Measurements from ENCODE around the gene UFC1. TPM values are rescaled to one million over a fixed set of nuclear protein-coding genes. Genes with fewer than 3 reads are reported as not detected.
A peak's percentile ranks its signal among the peaks of the same experiment; 100 is the strongest.

Gene UFC1
- total and polyA plus RNA-seq, 5 donors from 2014 or later: 115 to 188 (median 162) TPM

DNA sequence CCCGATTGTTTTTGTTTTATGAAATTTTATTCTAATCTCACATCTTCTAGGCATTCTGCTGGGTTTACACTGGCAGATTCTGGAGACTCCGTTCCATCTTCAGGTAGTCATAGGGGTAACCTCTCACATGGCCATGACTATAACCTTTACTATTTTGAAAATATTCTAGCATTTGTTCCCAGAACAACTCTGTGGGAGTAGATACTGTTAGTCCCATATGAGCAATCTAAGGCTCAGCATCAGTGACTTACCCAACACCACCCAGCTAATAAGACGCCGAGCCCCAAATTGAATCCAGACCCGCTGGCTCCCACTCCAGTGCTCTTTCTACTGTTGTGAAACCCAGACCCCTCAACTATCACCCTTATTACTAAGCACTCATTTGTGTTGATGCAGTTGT, 35.3 kb downstream of the UFC1 start:
- Mint-ChIP-seq H3K4me3 (peak overlapping the region in 1 of 4 donors; percentile 48), H3K27me3 (no peaks in the 10 kb centered on the region), H3K4me1 (peaks cover 17 to 68% (median 44%) of the 10 kb centered on the region in 4 donors), H3K9me3 (no peaks in the 10 kb centered on the region), H3K27ac (peak overlapping the region; percentile 60 to 92 (median 78)), H3K36me3 (peaks cover 3% of the 10 kb centered on the region)
- H3K36me3 ChIP-seq (ENCODE audit: control insufficient read depth, insufficient read depth, low read length): no peaks in the 10 kb centered on the region
- ATAC-seq (ENCODE audit: low read depth in 2 of 2) (no peak), DNase-seq (no peak)
- peaks cover 71% of the 10 kb centered on the region for H3K4me1 ChIP-seq (ENCODE audit: control insufficient read depth, insufficient read depth, low read length, poor library complexity, severe bottlenecking)
- peak overlapping the region; percentile 80 for H3K27ac ChIP-seq (ENCODE audit: insufficient read depth, low read length, poor library complexity, severe bottlenecking)
- H3K4me3 ChIP-seq (ENCODE audit: low read depth, low read length): no peak overlapping the region
- H3K27me3 ChIP-seq (ENCODE audit: control insufficient read depth, insufficient read depth, low read length): no peaks in the 10 kb centered on the region
- H3K9me3 ChIP-seq (ENCODE audit: control insufficient read depth in 2 of 2, low read length in 2 of 2): no peaks in the 10 kb centered on the region

DNA sequence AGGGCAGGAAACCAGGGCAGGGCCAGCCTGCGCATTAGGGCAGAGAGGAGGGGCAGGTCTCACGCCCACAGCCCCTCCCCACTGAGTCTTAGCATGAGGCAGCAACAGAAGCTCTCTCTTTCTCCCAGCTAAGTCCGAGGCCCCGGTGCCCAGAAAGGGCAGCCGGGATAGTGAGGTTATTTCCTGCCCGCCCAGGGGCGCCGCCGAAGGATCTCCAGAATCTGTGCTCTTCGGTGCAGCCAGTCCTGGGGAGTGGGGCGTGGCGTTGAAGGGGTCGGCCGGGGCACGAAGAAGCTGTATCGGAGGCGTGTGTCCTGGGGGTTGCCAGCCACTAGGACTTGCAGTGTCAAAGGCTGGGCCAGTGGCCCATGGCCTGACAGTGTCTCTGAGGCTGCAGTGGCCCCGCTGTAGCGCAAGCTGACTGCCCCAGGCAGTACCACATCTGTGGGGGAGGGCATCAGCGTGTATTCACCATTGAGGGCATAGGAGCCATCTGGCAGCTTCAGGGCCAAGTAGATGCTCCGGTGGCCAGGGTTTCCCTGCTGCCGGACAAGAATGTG, 37.3 kb downstream of the UFC1 start:
- no peak overlapping the region for H3K4me3 ChIP-seq (ENCODE audit: low read depth, low read length)
- H3K4me3 Mint-ChIP-seq: no peak overlapping the region
- H3K36me3 Mint-ChIP-seq: peaks cover 3% of the 10 kb centered on the region
- no peaks in the 10 kb centered on the region for H3K27me3 ChIP-seq (ENCODE audit: control insufficient read depth, insufficient read depth, low read length)
- peaks cover 8 to 63% (median 32%) of the 10 kb centered on the region in 4 donors for H3K4me1 Mint-ChIP-seq
- H3K27me3 Mint-ChIP-seq: no peaks in the 10 kb centered on the region
- no peak overlapping the region for H3K27ac ChIP-seq (ENCODE audit: insufficient read depth, low read length, poor library complexity, severe bottlenecking)
- H3K9me3 ChIP-seq (ENCODE audit: control insufficient read depth in 2 of 2, low read length in 2 of 2): no peaks in the 10 kb centered on the region
- H3K27ac Mint-ChIP-seq: peak overlapping the region in 1 of 3 donors; percentile 35
- ATAC-seq (ENCODE audit: low read depth in 2 of 2) (no peak), DNase-seq (no peak)
- no peaks in the 10 kb centered on the region for H3K9me3 Mint-ChIP-seq
- H3K4me1 ChIP-seq (ENCODE audit: control insufficient read depth, insufficient read depth, low read length, poor library complexity, severe bottlenecking): peaks cover 54% of the 10 kb centered on the region
- H3K36me3 ChIP-seq (ENCODE audit: control insufficient read depth, insufficient read depth, low read length): no peaks in the 10 kb centered on the region

DNA sequence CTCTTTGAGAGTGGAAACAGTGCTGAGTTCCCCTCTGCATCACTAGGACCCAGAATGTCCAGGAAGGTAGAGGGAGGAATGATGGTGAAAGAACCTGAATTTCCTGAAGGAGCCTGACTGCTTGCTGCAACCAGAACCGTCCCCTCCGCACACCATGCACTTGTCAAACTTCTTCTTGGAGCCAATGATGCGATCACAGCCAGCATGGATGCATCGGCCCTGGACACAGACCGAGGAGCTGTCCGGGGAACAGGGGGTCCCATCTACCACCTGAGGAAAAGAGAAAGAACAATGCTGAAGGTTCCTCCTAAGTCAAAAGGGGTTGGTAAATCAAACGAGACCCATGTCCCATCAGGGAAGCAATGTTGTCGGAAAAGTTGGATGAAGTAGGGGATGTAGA, 38.2 kb downstream of the UFC1 start:
- H3K4me3 Mint-ChIP-seq: no peak overlapping the region
- peaks cover 7 to 53% (median 30%) of the 10 kb centered on the region in 4 donors for H3K4me1 Mint-ChIP-seq
- H3K36me3 Mint-ChIP-seq: peaks cover 3% of the 10 kb centered on the region
- peak overlapping the region; percentile 4 to 71 (median 69) for H3K27ac Mint-ChIP-seq
- Histone ChIP-seq H3K36me3 (ENCODE audit: control insufficient read depth, insufficient read depth, low read length) (no peaks in the 10 kb centered on the region), H3K27me3 (ENCODE audit: control insufficient read depth, insufficient read depth, low read length) (no peaks in the 10 kb centered on the region), H3K9me3 (ENCODE audit: control insufficient read depth in 2 of 2, low read length in 2 of 2) (no peaks in the 10 kb centered on the region), H3K27ac (ENCODE audit: insufficient read depth, low read length, poor library complexity, severe bottlenecking) (no peak overlapping the region), H3K4me3 (ENCODE audit: low read depth, low read length) (no peak overlapping the region), H3K4me1 (ENCODE audit: control insufficient read depth, insufficient read depth, low read length, poor library complexity, severe bottlenecking) (peaks cover 45% of the 10 kb centered on the region)
- DNase-seq (no peak), ATAC-seq (ENCODE audit: low read depth in 2 of 2) (no peak)
- no peaks in the 10 kb centered on the region for H3K9me3 Mint-ChIP-seq
- H3K27me3 Mint-ChIP-seq: no peaks in the 10 kb centered on the region

DNA sequence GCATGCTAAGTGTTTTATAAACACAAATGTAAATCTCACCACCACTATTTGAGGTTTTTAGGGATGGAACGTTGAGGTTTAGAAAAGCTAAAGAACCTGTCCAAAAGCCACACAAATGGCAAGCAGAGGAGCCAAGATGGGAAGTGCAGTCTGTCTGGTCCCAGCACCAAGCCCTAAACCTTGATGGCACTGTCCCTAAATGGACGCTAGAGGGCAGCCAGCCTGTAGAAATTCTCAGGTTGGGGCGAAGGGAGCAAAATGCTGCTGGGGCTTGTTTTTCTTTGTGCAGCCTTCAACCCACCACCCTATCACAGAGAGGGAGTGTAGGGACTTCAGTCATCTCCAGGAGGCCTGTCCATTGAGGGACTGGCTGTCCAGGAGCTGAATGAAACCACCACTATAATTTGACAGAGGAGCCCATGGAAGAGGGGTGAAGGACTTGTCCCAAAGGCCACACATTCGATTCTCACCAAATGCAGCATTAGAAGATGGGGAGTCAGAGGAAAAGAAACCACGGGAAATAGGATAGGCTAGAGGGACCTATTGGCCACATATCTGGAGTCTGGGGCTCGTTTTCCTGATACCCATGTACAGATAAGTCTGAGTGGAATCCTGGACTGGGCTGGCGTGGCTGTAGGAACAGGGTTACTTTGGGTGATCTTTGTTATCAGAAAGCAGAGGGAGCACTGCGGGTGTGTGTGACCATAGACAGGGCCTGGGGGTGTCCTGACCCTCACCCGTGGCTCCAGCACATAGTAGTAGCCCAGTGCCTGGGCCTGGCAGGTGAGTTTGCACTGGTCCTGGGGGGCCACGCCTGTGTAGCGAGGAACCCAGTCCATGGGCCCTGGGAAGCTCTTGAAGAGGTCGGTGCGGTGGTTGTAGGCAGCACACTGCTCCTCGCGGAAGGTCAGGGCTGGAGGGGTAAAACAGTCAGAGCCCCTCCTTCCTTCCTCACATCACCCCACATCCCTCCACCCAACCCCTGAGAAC, 39.0 kb downstream of the UFC1 start:
- H3K4me1 ChIP-seq (ENCODE audit: control insufficient read depth, insufficient read depth, low read length, poor library complexity, severe bottlenecking): peaks cover 37% of the 10 kb centered on the region
- peaks cover 7 to 45% (median 25%) of the 10 kb centered on the region in 4 donors for H3K4me1 Mint-ChIP-seq

DNA sequence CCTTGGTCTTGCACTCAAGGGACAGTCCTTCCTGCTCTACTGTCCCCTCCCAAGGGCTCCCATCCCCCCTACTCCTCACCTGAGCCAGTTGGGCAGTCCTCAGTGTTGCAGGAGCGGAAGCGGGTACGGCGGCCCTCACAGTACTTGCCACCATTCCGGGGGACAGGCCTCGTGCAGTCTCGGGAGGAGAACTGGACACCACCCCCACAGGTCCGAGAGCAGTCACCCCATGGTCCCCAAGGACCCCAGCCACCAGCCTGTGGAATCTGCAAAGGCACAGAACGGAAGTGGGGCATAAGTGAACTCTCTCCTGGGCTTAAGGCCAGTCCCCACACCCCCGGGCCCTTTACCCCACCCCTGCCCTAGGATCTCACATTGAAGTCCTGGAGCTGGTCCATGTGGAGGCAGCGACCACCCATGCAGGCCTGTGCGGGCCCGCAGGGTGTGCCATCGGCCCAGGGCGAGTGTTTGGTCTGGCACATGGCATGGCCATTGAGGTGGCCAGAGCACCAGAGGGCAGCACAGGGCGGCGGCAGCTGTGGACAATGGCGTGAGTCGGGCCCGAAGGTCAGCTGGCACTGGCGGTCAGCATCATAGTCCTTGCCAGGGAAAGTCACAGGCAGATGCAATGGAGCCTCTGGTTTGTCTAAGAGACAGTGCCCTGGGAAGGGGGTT, 39.9 kb downstream of the UFC1 start:
- Mint-ChIP-seq H3K27ac (no peak overlapping the region), H3K36me3 (peaks cover 3% of the 10 kb centered on the region), H3K4me1 (peaks cover 7 to 39% (median 24%) of the 10 kb centered on the region in 4 donors), H3K27me3 (no peaks in the 10 kb centered on the region), H3K4me3 (no peak overlapping the region), H3K9me3 (no peaks in the 10 kb centered on the region)
- H3K27me3 ChIP-seq (ENCODE audit: control insufficient read depth, insufficient read depth, low read length): no peaks in the 10 kb centered on the region
- no peak for DNase-seq
- peaks cover 30% of the 10 kb centered on the region for H3K4me1 ChIP-seq (ENCODE audit: control insufficient read depth, insufficient read depth, low read length, poor library complexity, severe bottlenecking)
- ATAC-seq (ENCODE audit: low read depth in 2 of 2): no peak
- no peak overlapping the region for H3K4me3 ChIP-seq (ENCODE audit: low read depth, low read length)
- no peak overlapping the region for H3K27ac ChIP-seq (ENCODE audit: insufficient read depth, low read length, poor library complexity, severe bottlenecking)
- no peaks in the 10 kb centered on the region for H3K36me3 ChIP-seq (ENCODE audit: control insufficient read depth, insufficient read depth, low read length)
- H3K9me3 ChIP-seq (ENCODE audit: control insufficient read depth in 2 of 2, low read length in 2 of 2): no peaks in the 10 kb centered on the region

More for the DNA sequence above, 39.0 kb downstream of the UFC1 start:
- Histone ChIP-seq H3K9me3 (ENCODE audit: control insufficient read depth in 2 of 2, low read length in 2 of 2) (no peaks in the 10 kb centered on the region), H3K4me3 (ENCODE audit: low read depth, low read length) (peak overlapping the region; percentile 17), H3K27ac (ENCODE audit: insufficient read depth, low read length, poor library complexity, severe bottlenecking) (no peak overlapping the region), H3K36me3 (ENCODE audit: control insufficient read depth, insufficient read depth, low read length) (no peaks in the 10 kb centered on the region), H3K27me3 (ENCODE audit: control insufficient read depth, insufficient read depth, low read length) (no peaks in the 10 kb centered on the region)
- peak overlapping the region; percentile 69 to 98 (median 93) for H3K27ac Mint-ChIP-seq
- no peaks in the 10 kb centered on the region for H3K27me3 Mint-ChIP-seq
- H3K9me3 Mint-ChIP-seq: no peaks in the 10 kb centered on the region
- DNase-seq: peak; percentile 50 to 87 (median 75)
- H3K36me3 Mint-ChIP-seq: peaks cover 3% of the 10 kb centered on the region
- peak; percentile 88 to 91 for ATAC-seq (ENCODE audit: low read depth in 2 of 2)
- peak overlapping the region in 2 of 4 donors; percentile 23 to 58 for H3K4me3 Mint-ChIP-seq

DNA sequence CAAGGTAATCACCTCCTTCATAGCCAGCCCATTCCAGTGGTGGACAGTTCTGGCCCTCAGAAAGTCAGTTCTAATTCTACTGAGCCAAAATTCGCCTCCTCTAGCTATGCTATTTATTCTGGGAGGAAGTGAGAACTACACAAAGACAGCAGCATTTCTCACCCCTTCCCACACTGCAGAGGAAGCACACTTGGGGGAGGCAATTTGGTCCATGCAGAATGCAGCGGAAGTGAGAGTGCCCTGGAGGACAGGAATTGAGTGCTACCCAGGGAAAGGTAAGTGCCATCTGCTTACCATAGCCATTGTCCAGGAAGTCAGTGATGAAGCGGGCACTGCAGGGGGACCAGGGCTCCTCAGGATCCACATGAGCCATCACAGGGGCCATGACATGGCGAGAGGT, 41.4 kb downstream of the UFC1 start:
- ATAC-seq (ENCODE audit: low read depth in 2 of 2): no peak
- no peaks in the 10 kb centered on the region for H3K9me3 Mint-ChIP-seq
- peak overlapping the region in 2 of 4 donors; percentile 33 to 55 for H3K4me3 Mint-ChIP-seq

DNA sequence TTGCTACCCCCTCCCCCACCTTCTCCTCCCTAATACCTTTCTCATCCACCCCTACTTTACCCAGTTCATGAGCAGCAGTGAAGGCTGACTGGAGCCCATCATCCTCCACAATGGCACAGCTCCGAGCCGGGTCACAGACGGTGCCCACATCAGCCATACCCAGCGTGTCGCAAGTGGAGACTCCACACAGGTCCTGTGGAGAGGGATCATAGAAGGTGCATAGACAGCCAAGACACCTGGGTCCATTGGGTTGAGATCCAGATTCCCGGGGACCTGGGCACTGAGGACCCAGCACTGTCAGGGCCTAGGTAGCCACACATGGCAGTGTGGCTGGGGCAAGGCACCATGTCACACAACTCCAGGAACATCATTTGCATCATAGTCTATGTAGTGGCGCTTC, 42.3 kb downstream of the UFC1 start:
- DNase-seq (no peak), ATAC-seq (ENCODE audit: low read depth in 2 of 2) (no peak)
- Histone ChIP-seq H3K9me3 (ENCODE audit: control insufficient read depth in 2 of 2, low read length in 2 of 2) (no peaks in the 10 kb centered on the region), H3K4me3 (ENCODE audit: low read depth, low read length) (no peak overlapping the region), H3K36me3 (ENCODE audit: control insufficient read depth, insufficient read depth, low read length) (no peaks in the 10 kb centered on the region), H3K4me1 (ENCODE audit: control insufficient read depth, insufficient read depth, low read length, poor library complexity, severe bottlenecking) (peaks cover 32% of the 10 kb centered on the region), H3K27ac (ENCODE audit: insufficient read depth, low read length, poor library complexity, severe bottlenecking) (no peak overlapping the region), H3K27me3 (ENCODE audit: control insufficient read depth, insufficient read depth, low read length) (no peaks in the 10 kb centered on the region)
- H3K36me3 Mint-ChIP-seq: peaks cover 3% of the 10 kb centered on the region
- peaks cover 7 to 55% (median 29%) of the 10 kb centered on the region in 4 donors for H3K4me1 Mint-ChIP-seq
- no peaks in the 10 kb centered on the region for H3K9me3 Mint-ChIP-seq
- H3K27me3 Mint-ChIP-seq: no peaks in the 10 kb centered on the region
- H3K27ac Mint-ChIP-seq: no peak overlapping the region
- H3K4me3 Mint-ChIP-seq: no peak overlapping the region

More for the DNA sequence above, 41.4 kb downstream of the UFC1 start:
- Mint-ChIP-seq H3K27me3 (no peaks in the 10 kb centered on the region), H3K36me3 (peaks cover 3% of the 10 kb centered on the region), H3K27ac (peak overlapping the region in 2 of 3 donors; percentile 20 to 84), H3K4me1 (peaks cover 7 to 45% (median 21%) of the 10 kb centered on the region in 4 donors)
- Histone ChIP-seq H3K4me1 (ENCODE audit: control insufficient read depth, insufficient read depth, low read length, poor library complexity, severe bottlenecking) (peaks cover 29% of the 10 kb centered on the region), H3K27me3 (ENCODE audit: control insufficient read depth, insufficient read depth, low read length) (no peaks in the 10 kb centered on the region), H3K36me3 (ENCODE audit: control insufficient read depth, insufficient read depth, low read length) (no peaks in the 10 kb centered on the region), H3K9me3 (ENCODE audit: control insufficient read depth in 2 of 2, low read length in 2 of 2) (no peaks in the 10 kb centered on the region), H3K4me3 (ENCODE audit: low read depth, low read length) (no peak overlapping the region), H3K27ac (ENCODE audit: insufficient read depth, low read length, poor library complexity, severe bottlenecking) (no peak overlapping the region)
- no peak for DNase-seq

Measured in CD4-positive, CD25-positive, alpha-beta regulatory T cell (primary cell).